Smooth muscle cell of the brain vasculature (primary cell): ENCODE results near the gene SSBP2.

ENCODE experiments used
- DNase-seq: peaks from one replicate; pipeline ENCODE4 v3.0.0-alpha.2; 2012; ENCODE audit warnings: low read depth, low spot score

Gene SSBP2

DNA sequence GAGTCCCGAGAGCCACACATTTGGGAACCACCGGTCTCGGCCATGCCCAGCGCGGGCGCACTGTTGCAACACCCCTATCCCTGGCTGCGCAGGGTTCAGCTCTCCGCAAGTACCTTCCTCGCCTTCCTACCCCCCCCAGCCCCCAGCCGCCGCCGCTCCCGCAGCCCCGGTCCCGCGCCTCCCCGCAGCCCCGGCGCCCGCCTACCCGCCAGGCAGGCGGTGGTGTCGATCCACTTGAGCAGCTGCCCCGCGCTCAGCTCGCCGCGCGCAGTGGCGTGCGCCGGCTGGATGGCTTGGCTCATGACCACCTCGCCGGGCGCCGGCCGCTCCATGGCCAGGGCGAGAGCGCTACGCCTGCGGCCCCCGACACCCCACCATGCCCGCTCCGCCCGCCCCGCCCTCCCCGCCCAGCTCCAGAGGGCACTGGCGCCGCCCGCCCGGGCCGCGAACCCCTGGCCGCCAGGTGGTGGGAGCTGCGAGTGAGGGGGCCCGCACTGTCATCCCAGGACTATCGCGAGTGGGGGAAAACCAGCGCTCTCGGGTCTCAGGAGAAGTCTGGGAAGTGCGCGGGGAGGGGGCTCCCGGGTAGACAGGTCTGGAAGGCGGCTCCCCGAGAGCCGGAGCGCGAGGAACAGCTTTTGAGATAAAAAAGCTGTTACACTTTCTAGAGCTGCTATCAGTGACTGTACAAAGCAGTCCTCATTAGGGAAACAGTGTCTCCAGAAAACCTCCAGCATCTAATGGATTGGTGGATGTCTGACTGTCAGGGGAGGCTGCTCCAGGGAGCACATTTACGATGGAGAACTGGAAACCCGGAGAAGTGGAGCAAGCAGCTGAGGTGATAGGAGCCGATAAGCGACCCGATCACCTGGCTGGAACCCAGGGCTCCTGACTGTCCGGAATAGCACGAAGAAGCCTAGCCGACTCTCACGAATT lies 356.8 kb downstream of the SSBP2 start, which contains the start of gene ACOT12:
Gene ACOT12 (minus strand): TSS at position 352 of the 936 bp plus-strand sequence. CDS start 20 bp downstream, at position 332.
- no peak for DNase-seq

DNA sequence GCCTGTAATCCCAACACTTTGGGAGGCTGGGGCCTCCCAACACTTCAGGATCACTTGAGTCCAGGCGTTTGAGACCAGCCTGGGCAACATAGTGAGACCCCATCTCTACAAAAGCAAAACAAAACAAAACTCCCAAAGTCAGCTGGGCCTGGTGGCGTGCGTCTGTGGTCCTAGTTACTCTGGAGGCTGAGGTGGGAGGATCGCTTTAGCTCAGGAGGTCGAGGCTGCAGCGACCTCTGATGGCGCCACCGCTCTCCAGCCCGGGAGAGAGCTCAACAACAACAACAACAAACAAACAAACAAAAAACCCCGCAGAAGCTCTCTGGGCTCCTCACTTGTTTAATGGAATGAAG lies 357.5 kb downstream of the SSBP2 start:
- no peak for DNase-seq

GRCh38 chr5:81389025-81389424 lies 361.9 kb downstream of the SSBP2 start:
- no peak for DNase-seq

GRCh38 chr5:81388169-81388568 lies 362.7 kb downstream of the SSBP2 start:
- DNase-seq: no peak

- DNase-seq: no peak
Measured at GRCh38 chr5:81383867-81384266, 367.0 kb downstream of the SSBP2 start.

DNA sequence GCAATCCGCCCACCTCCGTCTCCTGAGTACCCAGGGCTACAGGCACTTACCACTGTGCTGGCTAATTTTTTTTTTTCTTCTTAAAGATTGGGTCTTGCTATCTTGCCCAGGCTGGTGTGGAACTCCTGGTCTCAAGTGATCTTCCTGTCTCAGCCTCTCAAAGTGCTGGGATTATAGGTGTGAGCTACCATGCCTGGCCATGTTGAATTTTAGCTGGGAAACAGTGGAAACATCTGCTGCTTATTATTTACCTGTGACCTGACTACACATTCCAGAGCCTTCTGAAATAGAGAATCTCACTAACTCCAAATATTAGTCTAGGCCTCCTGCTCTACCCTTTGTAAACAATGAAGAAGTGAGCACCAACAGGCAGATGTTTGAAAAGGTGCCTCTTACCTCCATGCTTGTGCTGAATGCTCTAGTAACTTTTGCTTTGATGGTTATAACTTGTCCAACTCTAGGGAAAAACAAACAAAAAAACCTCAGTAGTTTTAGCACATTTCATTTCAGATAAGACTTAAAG lies 379.5 kb downstream of the SSBP2 start:
- no peak for DNase-seq

DNA sequence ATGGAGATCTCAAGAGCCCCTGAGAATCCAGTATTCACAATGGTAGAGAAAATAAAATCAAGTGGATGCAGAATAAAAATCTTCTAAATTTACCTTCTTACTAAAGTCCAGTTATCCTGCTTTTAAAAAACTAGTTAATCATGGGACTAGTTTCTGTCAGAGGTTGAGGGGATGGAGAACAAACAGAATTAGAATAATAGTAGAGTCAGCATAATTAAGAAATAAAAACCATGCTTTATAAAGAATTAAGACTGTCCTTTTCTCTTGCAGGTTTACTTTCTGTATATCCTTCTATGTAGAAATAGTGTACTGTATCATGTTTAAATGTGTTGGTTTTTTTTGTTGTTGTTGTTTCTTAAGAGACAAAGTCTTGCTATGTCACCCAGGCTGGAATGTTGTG lies 380.0 kb downstream of the SSBP2 start:
- DNase-seq: no peak

DNA sequence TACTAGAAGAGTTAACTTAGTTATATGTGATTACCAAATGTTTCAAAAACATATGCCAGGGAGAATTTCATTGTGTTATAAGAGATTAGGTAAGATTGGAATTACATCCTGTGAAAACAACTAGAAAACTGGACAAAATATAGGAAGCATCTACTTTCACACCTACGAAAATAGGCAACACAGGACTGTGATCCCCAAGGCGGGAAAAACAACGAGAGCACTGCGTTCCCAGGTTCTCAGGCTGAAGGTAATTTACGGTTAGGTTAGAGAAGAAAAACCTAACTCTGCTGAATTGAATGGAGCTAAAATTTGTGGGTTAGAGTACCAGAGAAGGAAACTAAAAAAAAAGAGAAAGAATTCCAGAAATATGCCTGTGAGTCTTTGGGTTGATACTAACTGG lies 385.4 kb downstream of the SSBP2 start:
- no peak for DNase-seq

DNA sequence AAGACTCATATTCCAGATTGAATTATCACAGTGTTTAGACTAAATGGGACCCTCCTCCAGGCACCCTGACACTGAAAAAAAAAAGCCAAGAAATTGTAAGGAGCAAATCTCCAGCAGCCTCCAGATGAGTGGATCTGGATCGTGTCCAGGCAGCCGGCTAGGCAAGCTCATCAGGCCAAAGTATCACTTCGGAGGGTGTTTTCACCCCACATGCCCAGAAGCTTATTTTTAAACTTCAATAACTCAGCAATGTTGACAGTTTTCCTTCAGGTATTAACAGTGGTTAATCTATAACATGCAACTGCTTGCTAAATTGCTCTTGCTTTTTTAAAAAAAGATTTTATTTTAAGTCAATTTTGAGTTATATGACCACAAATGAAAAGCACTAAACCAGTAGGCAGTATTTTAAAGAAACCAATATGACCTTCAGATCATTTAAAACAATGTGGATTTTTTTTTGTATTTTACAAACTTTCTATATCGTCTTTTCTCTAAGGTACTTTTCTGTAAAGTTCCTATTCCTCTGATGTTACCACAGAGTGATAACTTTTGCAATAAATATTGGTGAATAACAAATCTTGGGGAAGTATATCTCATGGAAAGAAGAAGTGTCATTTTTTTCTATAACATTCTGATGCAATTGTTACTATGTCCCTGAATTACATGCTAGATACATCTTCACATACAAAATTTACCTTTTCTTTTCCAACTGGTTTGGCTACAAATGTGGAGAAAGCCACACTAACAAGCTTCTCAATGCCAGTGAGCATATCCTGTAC lies 387.6 kb downstream of the SSBP2 start:
- no peak for DNase-seq
